LHCN-M2 (cell line): ENCODE data around the gene CD48. TPM values are rescaled to one million over a fixed set of nuclear protein-coding genes. Genes with fewer than 3 reads are reported as not detected.

Experiments used
- DNase-seq: peaks from one replicate; pipeline ENCODE4 v3.0.0-alpha.2; 2012; ENCODE audit warnings: low read depth
- total RNA-seq: library from RNA; depleted of rRNA; stranded (reverse); fragments of >200 nt; gene quantifications from 2 replicates; pipeline ENCODE4 v1.2.3, GENCODE V29; 2014

The CD48 gene
- total RNA-seq, 1 experiment from 2014 or later = not detected

DNA sequence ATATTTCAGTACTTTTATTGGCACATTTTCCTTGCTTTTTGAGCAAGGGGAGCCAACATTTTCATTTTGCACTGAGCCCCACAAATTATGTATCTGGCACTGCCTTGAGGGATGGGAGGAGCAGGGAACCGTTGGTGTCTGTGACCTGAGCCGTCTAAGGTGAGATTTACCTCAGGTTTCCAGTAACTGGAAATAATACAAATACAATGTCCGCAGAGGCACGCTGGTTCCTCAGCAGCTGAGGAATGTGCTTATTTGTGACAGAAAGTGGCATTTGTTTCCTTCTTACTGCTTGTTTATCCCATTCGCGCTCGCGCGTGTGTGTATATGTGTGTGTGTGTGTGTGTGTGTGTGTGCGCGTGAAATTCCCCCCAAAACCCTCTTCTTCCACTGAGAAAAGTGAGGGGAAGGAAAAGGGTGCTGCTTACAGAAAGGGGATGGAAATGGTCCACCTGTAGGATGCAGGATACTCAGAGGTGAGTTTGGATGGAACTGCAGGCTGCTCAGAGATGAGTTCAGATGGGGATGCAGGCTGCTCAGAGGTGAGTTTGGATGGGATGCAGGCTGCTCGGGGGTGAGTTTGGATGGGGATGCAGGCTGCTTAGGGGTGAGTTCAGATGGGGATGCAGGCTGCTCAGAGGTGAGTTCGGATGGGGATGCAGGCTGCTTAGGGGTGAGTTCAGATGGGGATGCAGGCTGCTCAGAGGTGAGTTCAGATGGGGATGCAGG is 34.6 kb downstream of the CD48 start:
- no peak for DNase-seq

DNA sequence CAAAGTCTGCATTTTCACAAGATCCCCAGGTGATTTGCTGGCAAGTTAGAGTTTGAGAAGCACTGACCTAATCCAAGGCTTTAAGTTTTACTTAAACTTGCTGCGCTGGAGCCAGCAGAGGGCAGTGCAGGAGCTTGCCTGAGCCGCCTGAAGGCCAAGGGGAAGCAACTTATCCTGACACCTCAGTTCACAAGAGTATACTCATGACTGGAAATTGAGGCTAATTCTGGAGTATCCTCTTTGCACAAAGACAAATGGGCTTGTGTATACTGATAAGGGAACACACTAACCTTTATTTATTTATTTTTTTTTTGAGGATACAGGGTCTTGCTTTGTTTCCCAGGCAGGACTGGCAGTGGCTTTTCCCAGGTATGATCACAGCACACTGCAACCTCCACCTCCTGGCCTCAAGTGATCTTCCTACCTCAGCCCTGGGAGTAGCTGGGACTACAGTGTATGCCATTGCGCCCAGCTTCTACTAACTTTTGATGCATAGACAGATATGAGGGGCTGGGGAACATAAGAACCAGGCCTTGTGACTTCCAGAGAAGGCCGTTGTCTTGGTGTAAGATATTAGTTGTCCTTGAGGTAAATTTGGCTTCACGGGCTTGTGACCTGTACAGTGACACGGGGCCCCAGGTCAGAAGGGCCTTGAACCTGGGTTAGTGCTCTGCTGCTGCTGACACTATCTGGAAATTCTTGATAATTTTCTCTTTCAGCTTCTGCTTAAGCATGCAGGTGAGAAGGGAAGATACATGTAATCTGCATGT is 35.8 kb downstream of the CD48 start:
- peak; percentile 37 for DNase-seq

DNA sequence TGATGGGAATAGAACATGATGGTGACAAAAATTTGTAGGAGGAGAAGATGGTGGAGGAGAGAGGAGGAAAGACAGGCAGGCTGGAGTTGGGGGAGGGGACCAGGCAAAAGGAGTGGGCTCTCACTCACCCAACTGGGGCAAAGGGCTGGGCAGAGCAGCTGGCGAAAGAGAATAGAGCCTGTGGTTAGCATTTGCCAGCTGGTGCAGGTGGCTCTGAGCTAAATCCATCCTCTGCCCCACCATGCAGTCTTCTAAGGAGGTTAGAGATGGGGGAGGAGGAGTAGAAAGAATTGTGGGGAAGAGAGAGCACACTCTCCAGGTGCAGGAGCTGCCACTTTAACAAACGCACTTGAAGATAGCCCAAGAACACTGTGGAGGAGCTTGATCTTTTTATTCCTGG is 37.2 kb downstream of the CD48 start:
- DNase-seq = no peak

DNA sequence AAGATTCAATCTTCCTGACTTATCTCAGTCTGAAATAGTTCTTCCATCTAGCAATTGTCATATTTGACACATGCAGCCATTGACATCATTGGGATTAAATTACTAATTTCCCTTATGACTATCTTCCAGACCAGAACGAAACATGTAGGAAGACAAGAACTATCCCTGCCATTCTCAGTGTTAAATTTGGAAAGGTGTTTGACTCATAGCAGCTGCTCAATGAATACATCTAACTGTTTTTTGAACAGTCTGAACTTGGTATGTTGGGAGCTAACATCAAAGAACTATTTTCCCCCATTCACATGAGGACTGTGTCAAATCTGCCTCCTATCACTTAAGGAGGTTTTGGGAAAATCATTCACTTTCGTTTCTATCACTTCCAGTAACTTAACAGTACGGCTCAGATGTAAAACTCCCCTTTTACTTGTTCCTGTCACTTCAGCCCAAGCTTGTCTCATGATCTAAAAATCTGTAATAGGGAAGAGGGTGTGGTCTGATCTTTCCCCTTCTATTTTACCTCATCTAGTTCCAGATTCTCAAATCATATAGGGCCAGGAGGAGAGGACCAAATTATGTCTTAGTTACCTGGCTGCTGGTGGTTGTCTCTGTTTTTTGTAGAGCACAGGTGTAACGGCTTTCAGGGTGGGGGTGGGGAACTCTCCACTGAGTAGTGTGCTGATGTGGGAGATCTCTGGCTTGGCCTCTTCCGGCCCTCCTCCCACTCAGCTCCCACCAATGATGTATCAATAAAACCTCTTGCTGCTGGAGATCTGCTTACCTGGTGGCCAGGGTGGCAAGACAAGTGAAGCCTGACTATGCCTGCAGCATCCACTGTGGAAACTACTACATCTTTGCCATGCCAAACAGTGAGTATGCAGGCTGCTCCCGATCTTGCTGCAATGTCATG is 38.6 kb downstream of the CD48 start:
- DNase-seq = no peak

DNA sequence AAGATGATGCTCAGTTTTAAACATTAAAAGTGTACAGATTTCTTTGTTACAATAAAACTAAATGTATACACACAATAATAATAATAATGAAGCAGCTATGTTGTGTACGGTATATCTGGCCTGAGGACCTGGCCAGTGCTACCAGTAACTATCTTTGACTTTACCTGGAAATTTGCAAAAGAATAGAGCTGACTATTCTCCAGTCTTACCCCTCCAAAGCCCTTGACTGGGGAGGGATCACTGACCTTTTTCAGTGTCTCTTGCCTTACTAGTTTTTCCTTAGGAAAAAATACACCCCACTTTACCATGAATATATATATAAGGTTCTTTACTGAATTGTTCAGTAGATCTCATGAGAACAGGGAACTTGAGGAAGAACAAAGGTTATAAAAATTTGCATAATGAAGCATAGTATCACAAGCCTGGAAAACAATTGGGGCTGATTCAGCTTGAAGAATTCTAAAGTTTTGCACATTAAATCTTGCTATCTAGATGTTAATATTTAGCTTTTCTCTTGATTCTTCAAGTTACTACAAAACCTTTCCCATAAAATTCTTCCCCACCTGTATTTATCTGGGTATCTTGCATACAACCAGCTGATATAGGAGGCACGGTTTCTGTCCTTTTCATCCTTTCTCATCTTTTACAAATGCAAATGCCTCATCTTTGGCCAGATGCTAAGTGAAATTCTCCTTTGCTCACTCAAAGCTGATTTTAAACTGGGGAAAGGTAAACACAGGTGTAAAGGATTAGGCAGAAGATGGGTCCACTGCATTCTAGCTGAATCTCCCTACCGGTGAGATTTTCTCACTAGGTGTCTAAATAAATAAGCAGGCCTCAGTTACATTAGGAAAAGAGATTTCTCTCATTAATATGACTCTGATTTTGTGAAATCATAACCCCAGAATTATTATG is 39.8 kb downstream of the CD48 start:
- DNase-seq = no peak

DNA sequence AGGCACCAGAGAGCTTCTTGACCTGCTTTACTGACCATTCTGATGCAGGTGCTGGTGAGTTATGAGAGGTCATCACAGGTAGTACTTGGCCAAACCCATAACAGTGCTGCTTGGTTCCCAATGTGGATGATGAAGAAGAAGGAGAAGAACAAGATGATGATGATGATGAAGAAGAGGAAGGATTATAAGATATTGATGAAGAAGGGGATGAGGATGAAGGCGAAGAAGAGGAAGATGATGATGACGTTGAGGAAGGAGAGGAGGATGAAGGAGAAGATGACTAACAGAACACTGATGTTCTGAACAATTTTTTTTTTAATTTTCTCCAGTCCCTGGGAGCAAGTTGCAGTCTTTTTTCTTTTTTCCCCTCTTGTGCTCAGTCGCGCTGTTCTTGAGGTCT is 40.9 kb downstream of the CD48 start:
- DNase-seq = no peak

DNA sequence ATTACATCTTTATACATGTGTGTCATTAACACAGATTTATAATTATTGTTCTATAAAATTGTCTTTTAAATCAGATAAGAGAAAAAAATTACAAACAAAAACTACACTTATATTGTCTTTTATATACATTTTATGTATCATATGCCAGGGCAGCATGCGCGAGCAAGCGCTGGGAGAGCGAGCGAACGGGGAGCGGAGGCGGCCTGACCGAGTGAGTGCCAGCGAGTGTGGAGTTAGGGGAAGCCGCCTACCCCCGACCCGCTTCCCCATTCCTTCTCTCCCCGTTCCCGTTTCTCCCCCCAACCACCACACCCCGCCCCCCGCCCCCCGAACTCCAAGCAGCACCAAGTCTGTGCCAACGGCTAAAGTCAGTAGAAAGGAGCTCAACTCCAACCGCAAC is 41.8 kb downstream of the CD48 start:
- no peak for DNase-seq

DNA sequence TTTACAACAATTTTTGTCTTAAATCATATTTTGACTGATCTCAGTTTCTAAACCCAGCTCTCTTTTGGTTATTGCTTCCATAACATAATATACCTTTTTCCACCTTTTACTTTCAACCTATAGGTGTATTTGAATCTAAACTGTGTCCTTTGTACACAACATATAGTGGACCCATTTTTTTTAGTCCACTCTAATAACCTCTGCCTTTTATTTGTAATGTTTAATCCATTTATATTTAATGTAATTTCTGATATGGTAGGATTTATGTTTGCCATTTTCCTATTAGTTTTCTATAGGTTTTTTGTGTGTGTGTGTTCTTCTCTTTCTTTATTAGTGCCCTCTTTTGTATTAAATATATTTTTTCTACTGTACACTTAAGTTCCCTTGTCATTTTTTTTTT is 42.3 kb downstream of the CD48 start:
- DNase-seq = no peak

DNA sequence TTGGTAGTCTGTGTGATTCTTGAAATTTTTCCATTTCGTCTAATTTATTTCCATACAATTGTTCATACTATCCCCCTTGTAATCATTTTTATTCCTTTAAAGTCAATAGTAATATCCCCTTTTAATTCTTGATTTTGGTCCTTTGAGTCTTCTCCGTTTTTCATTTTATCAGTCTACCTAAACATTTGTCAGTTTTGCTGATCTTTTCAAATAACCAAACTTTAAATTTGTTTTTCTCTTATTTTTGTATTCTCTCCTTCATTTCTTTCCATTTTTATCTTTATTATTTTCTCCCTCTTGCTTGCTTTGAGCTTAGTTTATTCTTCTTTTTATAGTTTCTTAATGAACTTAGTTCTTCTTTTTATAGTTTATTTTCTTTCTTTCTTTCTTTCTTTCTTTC is 43.7 kb downstream of the CD48 start:
- DNase-seq = no peak

DNA sequence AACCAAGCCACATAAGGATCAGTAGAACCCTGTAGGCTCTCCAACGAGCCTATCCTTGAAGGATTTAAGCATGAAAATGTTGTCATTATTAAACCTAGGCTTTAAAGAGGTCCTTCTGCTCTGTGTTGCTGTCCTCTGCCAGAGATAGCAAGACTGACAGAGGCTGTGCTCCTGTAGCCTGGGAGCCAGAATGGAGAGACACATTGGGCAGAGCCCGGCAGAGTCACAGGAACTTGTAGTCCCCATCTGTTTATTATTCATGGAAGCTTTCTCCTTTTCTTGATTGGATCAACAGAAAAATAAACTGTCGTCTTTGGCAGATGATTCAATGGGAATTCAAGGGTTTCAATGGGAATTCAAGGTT is 45.6 kb downstream of the CD48 start:
- DNase-seq = no peak

DNA sequence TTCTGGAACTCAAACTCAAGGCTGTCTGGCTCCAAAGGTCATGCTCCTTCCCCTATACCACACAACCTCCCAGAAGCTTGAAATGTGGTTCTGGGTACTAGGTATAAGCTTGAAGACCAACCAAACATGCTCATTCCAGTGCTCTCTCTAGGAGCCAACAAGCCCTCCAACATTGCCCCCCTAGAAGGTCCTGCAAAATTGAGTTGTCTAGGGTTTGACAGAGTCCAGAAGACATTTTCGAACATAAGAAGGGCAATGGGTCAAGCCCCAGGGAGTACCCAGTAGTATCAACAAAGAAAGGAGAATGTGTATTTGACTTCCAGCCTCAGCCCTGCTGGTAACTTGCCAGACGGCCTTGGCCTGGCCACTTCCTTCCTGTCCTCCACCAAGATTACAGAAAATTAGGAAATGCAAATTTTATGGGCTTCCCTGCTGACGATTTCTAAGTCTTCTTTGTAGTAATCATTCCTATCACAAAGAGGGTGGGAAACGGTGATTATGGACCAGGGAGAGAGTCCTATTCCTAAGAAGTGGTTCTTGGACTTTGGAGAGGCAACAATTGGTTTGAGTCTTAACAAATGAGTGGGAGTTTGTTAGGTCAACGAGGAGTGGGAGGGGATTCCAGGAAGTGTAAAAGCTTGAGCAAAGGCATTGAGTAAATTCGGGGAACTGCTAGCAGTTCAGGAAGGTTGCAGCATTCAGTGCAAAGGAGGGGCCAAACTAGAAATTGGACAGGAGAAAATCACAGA is 46.1 kb downstream of the CD48 start:
- no peak for DNase-seq

DNA sequence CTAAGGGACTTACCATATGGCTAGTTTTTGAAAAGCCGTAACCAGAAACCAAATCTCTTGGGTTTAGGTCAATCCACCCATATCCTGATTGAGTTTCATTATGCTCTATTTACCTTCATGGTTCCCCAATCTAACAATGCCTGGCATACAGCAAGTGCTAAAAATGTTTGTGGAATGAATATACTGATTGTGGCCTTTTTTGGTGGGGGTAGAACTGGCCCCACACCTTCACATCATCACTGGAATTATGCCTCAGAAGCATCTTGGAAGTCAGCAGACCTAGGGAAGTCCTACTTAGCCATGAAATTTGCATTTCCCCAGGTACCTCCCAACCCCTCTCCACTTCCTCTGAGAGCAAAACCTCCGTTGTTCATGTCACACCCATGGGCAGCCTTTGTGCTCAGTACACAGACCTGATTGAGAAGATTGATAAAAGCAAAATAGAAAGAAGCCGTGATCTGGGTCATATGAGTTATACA is 47.0 kb downstream of the CD48 start:
- no peak for DNase-seq

DNA sequence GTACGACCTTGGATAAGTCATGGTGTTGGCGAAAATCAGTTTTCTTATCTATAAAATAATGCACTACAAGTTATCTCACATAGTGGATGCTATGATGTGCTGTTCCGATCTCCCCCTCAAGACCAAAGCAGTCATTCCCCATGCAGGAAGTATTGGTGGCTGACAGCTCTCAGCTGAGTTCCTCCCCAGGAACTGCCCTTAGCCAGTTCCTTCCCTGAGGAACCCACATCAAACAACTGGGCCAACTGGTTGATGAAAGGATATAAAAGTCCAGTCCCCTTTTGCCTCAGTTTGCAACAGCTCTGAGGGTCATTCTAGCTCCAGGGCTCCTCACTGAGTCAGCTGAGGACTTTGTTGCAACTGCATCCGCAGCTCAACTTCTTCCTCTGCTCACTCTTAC is 48.7 kb downstream of the CD48 start:
- DNase-seq = no peak

DNA sequence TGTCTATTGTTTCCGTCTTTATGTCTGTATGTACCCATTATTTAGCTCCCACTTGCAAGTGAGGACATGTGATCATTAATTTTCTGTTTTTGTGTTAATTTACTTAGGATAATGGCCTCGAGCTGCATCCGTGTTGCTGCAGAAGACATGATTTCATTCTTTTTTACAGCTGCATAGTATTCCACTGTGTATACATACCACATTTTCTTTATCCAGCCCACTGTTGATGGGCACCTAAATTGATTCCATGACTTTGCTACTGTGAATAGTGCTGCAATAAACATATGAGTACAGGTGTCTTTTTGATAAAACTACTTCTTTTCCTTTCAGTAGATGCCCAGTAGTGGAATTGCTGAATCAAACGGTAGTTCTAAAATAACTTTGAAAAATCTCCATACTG is 52.1 kb downstream of the CD48 start:
- no peak for DNase-seq

DNA sequence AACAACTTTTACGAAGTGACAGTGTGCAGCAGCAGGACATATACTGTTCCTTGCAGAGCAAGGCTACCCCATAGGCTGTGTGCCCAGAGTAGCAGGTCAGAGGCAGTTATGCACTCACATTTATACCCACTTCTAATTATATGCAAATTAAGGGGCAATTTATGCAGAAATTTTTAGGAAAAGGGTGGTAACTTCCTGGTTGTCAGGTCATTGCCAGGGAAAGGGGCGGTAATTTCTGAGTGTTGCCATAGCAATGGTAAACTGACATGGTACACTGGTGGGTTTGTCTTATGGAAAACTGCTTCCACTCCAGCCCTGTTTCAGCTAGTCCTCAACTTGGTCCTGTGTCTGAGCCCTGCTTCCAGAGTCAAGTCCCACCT is 52.8 kb downstream of the CD48 start:
- DNase-seq = no peak

DNA sequence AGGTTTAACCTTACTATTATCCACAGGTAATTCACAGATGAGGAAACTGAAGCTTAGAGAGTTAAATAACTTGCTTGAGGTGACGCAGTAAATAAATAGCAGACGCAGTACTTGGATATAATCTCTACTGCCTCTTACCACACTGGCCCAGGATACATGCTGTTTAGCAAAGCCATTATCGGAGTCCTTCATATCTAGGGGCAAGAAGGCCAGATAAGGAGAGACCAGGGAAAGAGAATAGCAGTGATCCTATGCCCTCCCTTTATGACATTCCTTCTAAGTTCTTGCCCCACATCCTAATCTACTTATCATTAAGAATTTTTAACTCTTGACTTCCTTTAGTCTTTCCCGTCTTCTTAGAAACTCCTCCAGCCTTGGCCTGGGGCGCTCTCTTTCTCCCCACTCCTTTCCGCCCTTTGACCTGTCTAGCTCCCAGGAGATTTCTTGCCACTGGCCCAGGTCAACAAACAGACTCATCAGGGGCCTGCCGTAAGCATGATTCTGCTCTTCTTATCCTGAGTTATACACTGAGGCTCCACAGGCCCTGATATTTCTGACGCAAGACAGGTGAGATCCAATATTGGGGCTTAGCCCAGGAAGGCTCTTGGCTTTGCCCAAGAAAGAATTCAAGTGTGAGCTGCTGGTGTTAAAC is 53.3 kb downstream of the CD48 start:
- DNase-seq = no peak

DNA sequence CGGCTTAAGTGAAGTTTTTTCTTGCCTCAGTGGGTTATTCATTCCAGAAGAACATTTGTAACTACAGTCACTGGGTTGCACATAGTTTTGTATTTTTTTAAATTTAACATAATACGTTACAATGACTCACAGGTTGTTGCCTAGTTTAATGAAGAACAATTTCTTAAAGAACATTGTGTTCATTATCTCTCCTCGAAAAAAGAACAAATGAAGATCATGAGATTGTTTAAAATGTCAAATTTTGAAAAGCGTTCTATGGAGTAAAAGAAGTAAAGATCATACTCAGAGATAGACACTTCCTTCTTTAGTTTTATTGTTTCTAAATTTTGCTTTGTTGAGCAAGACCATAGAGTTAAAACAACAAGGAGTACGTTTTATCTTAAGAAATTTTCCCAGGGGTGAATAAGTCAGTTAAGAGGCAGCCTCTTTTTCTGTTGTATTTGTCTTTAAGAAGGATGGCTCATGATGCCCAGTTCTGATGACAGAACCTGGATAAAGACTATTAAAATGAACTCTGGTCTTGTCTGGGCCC is 54.3 kb downstream of the CD48 start:
- DNase-seq = peak; percentile 29

DNA sequence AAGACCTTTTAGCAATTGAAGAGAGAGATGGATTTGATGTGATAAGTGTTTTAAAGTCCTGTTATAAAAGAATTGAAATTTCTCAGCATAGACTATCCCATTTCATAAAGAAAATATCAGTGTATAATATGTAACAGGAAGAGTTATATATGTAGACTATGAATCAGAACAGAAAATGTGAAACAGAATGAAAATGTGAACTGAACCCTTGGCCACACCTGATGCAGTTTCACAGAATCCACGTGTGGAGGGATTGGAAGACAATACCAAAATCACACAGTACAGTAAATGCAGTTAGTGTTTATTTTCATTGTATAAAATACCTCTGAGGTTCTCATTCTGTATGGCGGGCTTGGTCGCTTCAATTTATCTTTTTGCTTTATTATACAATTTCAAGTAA is 54.9 kb downstream of the CD48 start:
- no peak for DNase-seq

DNA sequence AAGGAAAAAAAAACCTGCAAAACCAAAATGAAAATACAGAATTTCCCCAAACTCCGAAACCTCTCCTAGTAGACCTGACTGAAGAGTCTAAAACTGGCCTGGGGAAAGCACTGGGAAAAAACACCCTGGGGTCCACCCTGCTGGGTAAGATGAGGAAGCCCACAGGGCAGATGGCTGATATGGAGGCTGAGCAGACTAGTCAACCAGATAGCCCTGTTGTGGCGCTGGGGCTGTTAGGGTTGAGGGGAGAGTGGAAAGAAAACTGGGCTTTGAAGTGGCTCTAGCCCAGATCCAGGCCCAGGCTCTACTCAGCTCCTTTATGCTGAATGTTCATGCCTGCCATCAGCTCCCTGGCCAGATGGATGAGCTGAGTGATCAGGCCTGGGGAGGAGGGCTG is 58.0 kb downstream of the CD48 start:
- no peak for DNase-seq
